Endothelial cell of umbilical vein (primary cell): ENCODE measurements around the gene RIMBP2. TPM values are rescaled to one million over a fixed set of nuclear protein-coding genes. Genes with fewer than 3 reads are reported as not detected.

ENCODE experiments used
- BruUV-seq: library from RNA; stranded (reverse); fragments of 400-500 nt; replicated peaks from 2 replicates; lab custom pipeline; 2021; lab: Mats Ljungman, UMichigan
- CTCF ChIA-PET: fragments of 300-600, 350-600 bp; sonication (Branson Sonifier 250); formaldehyde crosslinking; loops from one replicate; lab custom pipeline; 2021; ENCODE audit warnings: antibody characterized with exemption, inconsistent platforms; lab: Charles Lee
- POLR2A ChIA-PET: fragments of 300-600, 350-600 bp; sonication (Branson Sonifier 250); formaldehyde crosslinking; loops from one replicate; lab custom pipeline; 2021; ENCODE audit warnings: antibody characterized with exemption, inconsistent platforms; lab: Charles Lee
- DNase-seq: peaks from one replicate; pipeline ENCODE4 v3.0.0-alpha.2; 2011; ENCODE audit warnings: low read depth, low spot score
- FAIRE-seq: peaks from 2 replicates; lab custom pipeline; 2011; peaks lifted over from hg19 to GRCh38; lab: Jason Lieb, UNC
- H2AFZ ChIP-seq: 2 replicates; pipeline ENCODE4 v1.6.0; 2012; ENCODE audit warnings: low read depth, low read length, control low read depth, inconsistent platforms
- H3K27ac ChIP-seq: 2 replicates; pipeline ENCODE4 v1.5.1; 2011; ENCODE audit warnings: low read depth, mild to moderate bottlenecking, control low read depth, low read length, moderate library complexity; ENCODE audit not compliant: insufficient read depth
- H3K27me3 ChIP-seq, 2 experiments: 2 replicates each; pipeline versions ENCODE4 v1.6.0 to v1.6.1; 2011; ENCODE audit warnings: low read length in 2 of 2, mixed read lengths in 1 of 2; ENCODE audit not compliant: control insufficient read depth in 2 of 2, insufficient read depth in 2 of 2
- H3K36me3 ChIP-seq, 2 experiments: 2 replicates in 1 of 2; 3 replicates in 1 of 2; pipeline ENCODE4 v1.5.1; 2011; ENCODE audit warnings: low read length in 2 of 2, mild to moderate bottlenecking in 1 of 2, moderate library complexity in 1 of 2; ENCODE audit not compliant: control insufficient read depth in 2 of 2, insufficient read depth in 2 of 2; ENCODE audit errors: extremely low read depth in 1 of 2
- H3K4me1 ChIP-seq: 3 replicates; pipeline ENCODE4 v1.5.1; 2011; ENCODE audit warnings: mild to moderate bottlenecking, low read length; ENCODE audit not compliant: control insufficient read depth, insufficient read depth; ENCODE audit errors: extremely low read depth
- H3K4me2 ChIP-seq: 2 replicates; pipeline ENCODE4 v1.6.1; 2011; ENCODE audit warnings: low read length, control low read depth, mixed read lengths; ENCODE audit not compliant: insufficient read depth
- H3K4me3 ChIP-seq, 3 experiments: fragments of 200-600 bp in 1 of 3; sonication (generic), shearing (Covaris generic) in 1 of 3; replicated peaks in 1 of 3; 2 replicates each; pipeline ENCODE4 v1.5.1; 2011 to 2016; ENCODE audit warnings: control low read depth in 3 of 3, low read length in 3 of 3, mild to moderate bottlenecking in 2 of 3, inconsistent platforms in 1 of 3, low read depth in 1 of 3, moderate library complexity in 1 of 3; ENCODE audit not compliant: insufficient read depth in 1 of 3
- H3K79me2 ChIP-seq: 2 replicates; pipeline ENCODE4 v1.6.0; 2012; ENCODE audit warnings: low read length, inconsistent platforms; ENCODE audit not compliant: control insufficient read depth, insufficient read depth
- H3K9ac ChIP-seq: replicated peaks from 2 replicates; pipeline ENCODE3; 2011; ENCODE audit warnings: low read length, control low read depth; ENCODE audit not compliant: insufficient read depth; ENCODE audit errors: extremely low read depth
- H3K9me1 ChIP-seq: replicated peaks from 3 replicates; pipeline ENCODE4 v1.6.0; 2011; ENCODE audit warnings: mild to moderate bottlenecking, low read length; ENCODE audit not compliant: control insufficient read depth, insufficient read depth; ENCODE audit errors: extremely low read depth
- H3K9me3 ChIP-seq: replicated peaks from 2 replicates; pipeline ENCODE4 v1.5.1; 2012; ENCODE audit warnings: low read length, inconsistent platforms; ENCODE audit not compliant: control insufficient read depth, insufficient read depth
- H4K20me1 ChIP-seq: replicated peaks from 2 replicates; pipeline ENCODE3; 2011; ENCODE audit warnings: mild to moderate bottlenecking, low read length; ENCODE audit not compliant: control insufficient read depth, insufficient read depth; ENCODE audit errors: extremely low read depth
- EZH2 ChIP-seq: IDR thresholded peaks from 2 replicates; pipeline ENCODE4 v1.6.1; 2012; ENCODE audit warnings: borderline replicate concordance, low read depth, mild to moderate bottlenecking, moderate library complexity, low read length, inconsistent platforms; ENCODE audit not compliant: severe bottlenecking
- FOS ChIP-seq: IDR thresholded peaks from 2 replicates; pipeline ENCODE4 v1.6.1; 2011; ENCODE audit warnings: mild to moderate bottlenecking, low read length, moderate library complexity, borderline replicate concordance; ENCODE audit not compliant: insufficient read depth
- GATA2 ChIP-seq: IDR thresholded peaks from 2 replicates; pipeline ENCODE4 v1.7.0; 2011; ENCODE audit warnings: low read depth, mild to moderate bottlenecking, moderate library complexity, mixed read lengths, low read length; ENCODE audit not compliant: insufficient read length, insufficient read depth
- JUN ChIP-seq: IDR thresholded peaks from 2 replicates; pipeline ENCODE4 v1.6.1; 2011; ENCODE audit warnings: borderline replicate concordance, low read depth; ENCODE audit not compliant: insufficient read length, insufficient read depth
- MYC ChIP-seq: IDR thresholded peaks from one replicate; pipeline ENCODE4 v1.6.1; 2011; ENCODE audit warnings: mild to moderate bottlenecking, low read depth, low read length
- POLR2A ChIP-seq: IDR thresholded peaks from 2 replicates; pipeline ENCODE4 v1.6.1; 2012; ENCODE audit warnings: low read depth, mild to moderate bottlenecking, control low read depth, low read length
- POLR2AphosphoS5 ChIP-seq: IDR thresholded peaks from 2 replicates; pipeline ENCODE4 v1.6.1; 2012; ENCODE audit warnings: low read depth, mild to moderate bottlenecking, control low read depth, low read length, moderate library complexity; ENCODE audit not compliant: insufficient read depth
- dilution Hi-C: fragments of 300-500 bp; cut with MboI; formaldehyde crosslinking; loops from one replicate; pipeline ENCODE4 v1.15.0; 2019; ENCODE audit warnings: low sequenced_read_pairs; ENCODE audit not compliant: extremely low pct_ligation_motif_present
- intact Hi-C: fragments of 100-400 bp; cut with micrococcal nuclease; formaldehyde crosslinking; loops from one replicate; pipeline ENCODE4 v1.10.0; 2022
- polyA plus RNA-seq, 4 experiments: library from polyadenylated mRNA; depleted of rRNA in 3 of 4; stranded (reverse) in 3 of 4; unstranded in 1 of 4; fragments of >200 nt; gene quantifications; 2 replicates each; pipeline versions ENCODE4 v1.2.1 to v1.2.3, GENCODE V29; 2011 to 2012; ENCODE audit warnings: missing spikeins in 1 of 4
- total RNA-seq: library from RNA; stranded (reverse); gene quantifications from 2 replicates; pipeline ENCODE4 v1.2.3, GENCODE V29; 2021
- TF ChIP-seq, protein P1 (sequence below), 2 donors: IDR thresholded peaks; 1 replicate in 1 of 2; 2 replicates in 1 of 2; pipeline ENCODE4 v1.5.1; 2011; ENCODE audit warnings: low read length in 2 of 2, mild to moderate bottlenecking in 2 of 2, moderate library complexity in 2 of 2, control low read depth in 1 of 2, inconsistent platforms in 1 of 2, low read depth in 1 of 2; ENCODE audit not compliant: insufficient read depth in 1 of 2; ENCODE audit errors: extremely low read depth in 1 of 2
- TF ChIP-seq, protein P2 (sequence below): IDR thresholded peaks from 2 replicates; pipeline ENCODE4 v1.6.1; 2011; ENCODE audit not compliant: insufficient read depth, insufficient read length

RIMBP2 gene
- total and polyA plus RNA-seq, 2 donors (not counting 3 experiments of a cell fraction or from before 2014, with no cell fraction given) = 0.04 TPM; not detected in 1

DNA sequence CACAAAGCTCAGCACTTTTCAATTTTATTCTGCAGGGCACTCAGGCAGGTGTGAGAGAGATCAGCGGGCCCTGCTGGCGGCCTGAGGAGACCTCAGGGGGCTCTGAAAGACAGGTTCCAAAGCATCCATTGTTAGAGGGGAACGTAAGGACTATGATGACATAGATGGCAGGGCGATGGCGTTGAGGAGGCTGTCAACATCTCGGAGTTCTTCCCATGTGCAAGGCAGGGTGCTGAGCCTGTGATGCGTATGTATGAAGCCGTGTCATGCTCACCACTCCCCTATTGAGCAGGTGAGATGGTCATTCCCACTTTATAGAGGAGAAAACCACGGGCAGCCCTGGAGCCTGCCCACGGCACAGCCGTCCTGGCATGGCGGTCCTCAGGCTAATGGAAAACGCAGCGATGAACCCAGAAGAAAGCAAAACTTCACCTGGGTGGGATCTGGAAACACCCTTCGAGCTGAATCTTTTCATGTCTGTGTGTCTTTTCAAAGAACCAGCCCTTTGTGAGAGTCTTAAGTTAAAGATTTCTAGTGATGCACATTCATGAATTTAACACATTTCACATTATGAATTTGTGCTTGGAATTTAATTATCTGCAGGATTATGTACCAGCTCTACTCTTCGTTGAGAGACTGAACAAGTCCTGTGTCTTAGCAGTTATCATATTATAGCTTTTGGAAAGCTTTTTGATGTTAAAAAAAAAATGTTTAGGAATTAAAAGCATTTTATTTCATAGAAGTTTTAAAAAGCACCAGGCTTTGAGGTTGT lies 64.7 kb downstream of the RIMBP2 start:
- H3K36me3 ChIP-seq = no peaks in the 10 kb centered on the region
- no peaks in the 10 kb centered on the region for H3K9me1 ChIP-seq
- H3K9me3 ChIP-seq = peaks cover 5% of the 10 kb centered on the region
- DNase-seq (no peak), FAIRE-seq (no peak)
- no peak overlapping the region for H3K27ac ChIP-seq
- no peaks in the 10 kb centered on the region for H4K20me1 ChIP-seq
- H3K4me2 ChIP-seq = no peak overlapping the region
- POLR2A ChIA-PET = no interaction called here
- no peak overlapping the region for H3K4me3 ChIP-seq
- intact Hi-C loops (no loop called here), dilution Hi-C loops (no loop called here)
- no peak overlapping the region for H3K9ac ChIP-seq
- BruUV-seq = no TSS peak
- CTCF ChIA-PET = no interaction called here
- H3K4me1 ChIP-seq = no peaks in the 10 kb centered on the region
- H3K79me2 ChIP-seq = no peaks in the 10 kb centered on the region
- no peaks in the 10 kb centered on the region for H3K27me3 ChIP-seq
- TF ChIP-seq POLR2AphosphoS5 = no peak
- no peak for TF ChIP-seq MYC
- TF ChIP-seq FOS = no peak
- no peak for TF ChIP-seq POLR2A
- no peak for TF ChIP-seq EZH2
- TF ChIP-seq GATA2 = no peak
- no peak for TF ChIP-seq JUN
- TF ChIP-seq, protein P1, sequence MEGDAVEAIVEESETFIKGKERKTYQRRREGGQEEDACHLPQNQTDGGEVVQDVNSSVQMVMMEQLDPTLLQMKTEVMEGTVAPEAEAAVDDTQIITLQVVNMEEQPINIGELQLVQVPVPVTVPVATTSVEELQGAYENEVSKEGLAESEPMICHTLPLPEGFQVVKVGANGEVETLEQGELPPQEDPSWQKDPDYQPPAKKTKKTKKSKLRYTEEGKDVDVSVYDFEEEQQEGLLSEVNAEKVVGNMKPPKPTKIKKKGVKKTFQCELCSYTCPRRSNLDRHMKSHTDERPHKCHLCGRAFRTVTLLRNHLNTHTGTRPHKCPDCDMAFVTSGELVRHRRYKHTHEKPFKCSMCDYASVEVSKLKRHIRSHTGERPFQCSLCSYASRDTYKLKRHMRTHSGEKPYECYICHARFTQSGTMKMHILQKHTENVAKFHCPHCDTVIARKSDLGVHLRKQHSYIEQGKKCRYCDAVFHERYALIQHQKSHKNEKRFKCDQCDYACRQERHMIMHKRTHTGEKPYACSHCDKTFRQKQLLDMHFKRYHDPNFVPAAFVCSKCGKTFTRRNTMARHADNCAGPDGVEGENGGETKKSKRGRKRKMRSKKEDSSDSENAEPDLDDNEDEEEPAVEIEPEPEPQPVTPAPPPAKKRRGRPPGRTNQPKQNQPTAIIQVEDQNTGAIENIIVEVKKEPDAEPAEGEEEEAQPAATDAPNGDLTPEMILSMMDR (IDR thresholded peaks at IDR 0.05; ENCODE audit: extremely low read depth in 1 of 2, insufficient read depth in 1 of 2, low read depth in 1 of 2, low read length in 2 of 2) = no peak
- TF ChIP-seq, protein P2, sequence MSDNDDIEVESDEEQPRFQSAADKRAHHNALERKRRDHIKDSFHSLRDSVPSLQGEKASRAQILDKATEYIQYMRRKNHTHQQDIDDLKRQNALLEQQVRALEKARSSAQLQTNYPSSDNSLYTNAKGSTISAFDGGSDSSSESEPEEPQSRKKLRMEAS = no peak
- H2AFZ ChIP-seq = no peak overlapping the region
